HG03565 (cell line): ENCODE results near the gene RAB14.

Experiments used
- ATAC-seq: cut with Tn5 transposase; IDR thresholded peaks from one replicate; pipeline ENCODE4 v1.9.1; 2021; ENCODE audit warnings: mild to moderate bottlenecking, moderate library complexity; ENCODE audit not compliant: unreplicated experiment

The RAB14 gene

GRCh38 chr9:121220996-121221663 is 19.5 kb upstream of the RAB14 start:
- ATAC-seq: no peak

GRCh38 chr9:121219530-121219929 is 17.9 kb upstream of the RAB14 start:
- no peak for ATAC-seq

- ATAC-seq: no peak
These were observed 16.8 kb upstream of the RAB14 start for GRCh38 chr9:121218357-121219027.

- peak; percentile 93 for ATAC-seq
These were observed 16.1 kb upstream of the RAB14 start for GRCh38 chr9:121217609-121218292.

- no peak for ATAC-seq
These were observed 14.7 kb upstream of the RAB14 start for GRCh38 chr9:121216271-121216805.

- no peak for ATAC-seq
These were observed 12.3 kb upstream of the RAB14 start for GRCh38 chr9:121214005-121214404.

GRCh38 chr9:121213136-121213806 is 11.6 kb upstream of the RAB14 start:
- ATAC-seq: no peak

GRCh38 chr9:121210536-121210935 is 8.9 kb upstream of the RAB14 start:
- ATAC-seq: no peak

- ATAC-seq: peak; percentile 76
These were observed 5.8 kb upstream of the RAB14 start for GRCh38 chr9:121207371-121207940.

- no peak for ATAC-seq
These were observed 5.1 kb upstream of the RAB14 start for GRCh38 chr9:121206516-121207370.

GRCh38 chr9:121204611-121205010 is 2.9 kb upstream of the RAB14 start:
- ATAC-seq: no peak

- no peak for ATAC-seq
These were observed 2.5 kb upstream of the RAB14 start for GRCh38 chr9:121204121-121204520.

- no peak for ATAC-seq
These were observed 478 bp downstream of the RAB14 start for GRCh38 chr9:121201045-121201737.

GRCh38 chr9:121200356-121200755 is 1.3 kb downstream of the RAB14 start:
- ATAC-seq: no peak

GRCh38 chr9:121199921-121200320 is 1.7 kb downstream of the RAB14 start:
- no peak for ATAC-seq

- ATAC-seq: no peak
These were observed 3.1 kb downstream of the RAB14 start for GRCh38 chr9:121198512-121199042.

GRCh38 chr9:121197132-121197531 is 4.5 kb downstream of the RAB14 start:
- no peak for ATAC-seq

- ATAC-seq: no peak
These were observed 5.3 kb downstream of the RAB14 start for GRCh38 chr9:121196389-121196788.

- no peak for ATAC-seq
These were observed 6.9 kb downstream of the RAB14 start for GRCh38 chr9:121194730-121195129.
